Gastroesophageal sphincter (tissue), 3 donors: Measurements from ENCODE around the gene GGT6.

Experiments
- CTCF ChIP-seq, 4 experiments: fragments of 200-600 bp in 2 of 4; fragments of 450-650 bp in 2 of 4; sonication (generic) in 1 of 4; IDR thresholded peaks; one replicate each; pipeline ENCODE4 v1.5.1; 2017 to 2019; ENCODE audit warnings: antibody characterized with exemption in 4 of 4, mild to moderate bottlenecking in 2 of 4, moderate library complexity in 2 of 4
- EP300 ChIP-seq: sonication (generic); formaldehyde crosslinking; IDR thresholded peaks from one replicate; pipeline ENCODE4 v1.6.1; 2017; ENCODE audit warnings: antibody characterized with exemption, mild to moderate bottlenecking
- POLR2A ChIP-seq, 2 donors: fragments of 450-650 bp; IDR thresholded peaks; one replicate each; pipeline ENCODE4 v1.6.1; 2017; ENCODE audit warnings: antibody characterized with exemption in 2 of 2, mild to moderate bottlenecking in 2 of 2, moderate library complexity in 1 of 2

DNA sequence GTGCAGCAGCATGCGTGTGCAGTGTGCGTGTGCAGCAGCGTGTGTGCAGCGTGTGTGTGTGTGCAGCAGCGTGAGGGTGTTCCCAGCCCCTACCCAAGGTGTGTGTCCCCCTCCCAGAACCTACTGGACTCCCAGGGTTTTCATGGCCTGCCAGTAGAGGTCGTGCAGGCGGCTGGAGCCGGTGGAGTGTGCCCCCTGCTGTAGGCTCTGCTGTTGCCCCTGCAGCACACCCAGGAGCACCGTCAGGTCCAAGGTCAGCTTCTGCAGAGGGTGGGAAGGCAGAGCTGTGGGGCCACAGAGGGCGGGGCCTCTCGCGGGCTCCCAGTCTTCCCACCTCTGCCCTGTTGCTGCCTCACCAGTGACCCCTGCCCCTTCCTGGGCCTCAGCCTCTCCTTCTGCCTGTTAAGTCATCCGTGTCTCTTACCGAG lies 20.1 kb downstream of the GGT6 start:
- TF ChIP-seq CTCF (IDR thresholded peaks at IDR 0.05) (no peak), EP300 (no peak), POLR2A (IDR thresholded peaks at IDR 0.05) (no peak)
